Activated CD8-positive, alpha-beta memory T cell treated with anti-CD3 and anti-CD28 coated beads, Interleukin-2, amount 10 ng/mL, durations not matched to agents 7 days and 5 days (primary cell): Measurements from ENCODE around the gene RYR1. TPM values are rescaled to one million over a fixed set of nuclear protein-coding genes. Genes with fewer than 3 reads are reported as not detected.

Source experiments
- ATAC-seq: fragments of 150-1000 bp; cut with Tn5 transposase; one replicate; pipeline ENCODE4 v1.10.0; 2021; ENCODE audit warnings: moderate library complexity
- CTCF ChIA-PET: fragments of 350-600 bp; sonication (Branson Sonifier 250); formaldehyde crosslinking; loops from one replicate; lab custom pipeline; 2021; ENCODE audit warnings: antibody characterized with exemption; lab: Charles Lee
- DNase-seq: peaks from one replicate; pipeline ENCODE4 v3.0.0-alpha.2; 2020
- H3K27ac Mint-ChIP-seq: one replicate; pipeline ENCODE4 v1.8.0; 2021; ENCODE audit warnings: mild to moderate bottlenecking, mixed read lengths
- H3K27me3 Mint-ChIP-seq: one replicate; pipeline ENCODE4 v1.8.0; 2021; ENCODE audit warnings: mixed read lengths
- H3K36me3 Mint-ChIP-seq: one replicate; pipeline ENCODE4 v1.8.0; 2021; ENCODE audit warnings: mild to moderate bottlenecking, mixed read lengths
- H3K4me1 Mint-ChIP-seq: one replicate; pipeline ENCODE4 v1.8.0; 2021; ENCODE audit warnings: mixed read lengths
- H3K4me3 Mint-ChIP-seq: one replicate; pipeline ENCODE4 v1.8.0; 2021; ENCODE audit warnings: mild to moderate bottlenecking, moderate library complexity, mixed read lengths
- H3K9me3 Mint-ChIP-seq: one replicate; pipeline ENCODE4 v1.8.0; 2022; ENCODE audit warnings: low read depth, mixed read lengths
- total RNA-seq, 2 experiments: library from RNA; stranded (reverse); gene quantifications; one replicate each; pipeline ENCODE4 v1.2.3, GENCODE V29; 2021

RYR1 gene
- total RNA-seq, 2 experiments from 2014 or later, result 1.5 to 1.6 TPM

- no peak for ATAC-seq
- DNase-seq, result no peak
- H3K9me3 Mint-ChIP-seq, result no peaks in the 10 kb centered on the region
- peaks cover 24% of the 10 kb centered on the region for H3K4me1 Mint-ChIP-seq
- H3K36me3 Mint-ChIP-seq, result peaks cover 3% of the 10 kb centered on the region
- CTCF ChIA-PET, result interaction anchor here (1.0 to 2.1 kb wide), 2 partner anchors 13 to 16 kb away, joined by 3 to 11 read pairs; partner anchors contain the start of genes FAM98C and PSMD8
- H3K4me3 Mint-ChIP-seq, result no peak overlapping the region
- no peak overlapping the region for H3K27ac Mint-ChIP-seq
- H3K27me3 Mint-ChIP-seq, result peaks cover 50% of the 10 kb centered on the region
Observed at GRCh38 chr19:38389957-38390924, 43.2 kb upstream of the RYR1 start.

- DNase-seq, result no peak
- H3K4me3 Mint-ChIP-seq, result no peak overlapping the region
Observed at GRCh38 chr19:38391911-38392464, 41.5 kb upstream of the RYR1 start.

GRCh38 chr19:38392707-38393308, 40.7 kb upstream of the RYR1 start:
- CTCF ChIA-PET, result interaction anchor here (0.7 to 4.3 kb wide), 2 partner anchors 10 to 489 kb away, joined by 3 to 26 read pairs; partner anchors contain the start of gene FAM98C
- Mint-ChIP-seq H3K27ac (no peak overlapping the region), H3K36me3 (no peaks in the 10 kb centered on the region), H3K4me3 (no peak overlapping the region), H3K4me1 (peaks cover 26% of the 10 kb centered on the region), H3K9me3 (no peaks in the 10 kb centered on the region), H3K27me3 (peaks cover 53% of the 10 kb centered on the region)
- ATAC-seq (no peak), DNase-seq (no peak)

More at GRCh38 chr19:38391911-38392464, 41.5 kb upstream of the RYR1 start:
- ATAC-seq, result no peak
- Mint-ChIP-seq H3K4me1 (peaks cover 32% of the 10 kb centered on the region), H3K27ac (no peak overlapping the region), H3K27me3 (peaks cover 54% of the 10 kb centered on the region), H3K36me3 (peaks cover 3% of the 10 kb centered on the region), H3K9me3 (no peaks in the 10 kb centered on the region)
- CTCF ChIA-PET, result interaction anchor here (4.3 kb wide), 1 partner anchor 11 kb away, joined by 26 read pairs; the partner anchor contains the start of gene FAM98C

- Mint-ChIP-seq H3K27ac (peak overlapping the region; percentile 39), H3K4me3 (peak overlapping the region; percentile 67), H3K27me3 (peaks cover 50% of the 10 kb centered on the region), H3K36me3 (no peaks in the 10 kb centered on the region), H3K9me3 (no peaks in the 10 kb centered on the region), H3K4me1 (peaks cover 19% of the 10 kb centered on the region)
- CTCF ChIA-PET, result interaction anchor here (0.6 to 4.3 kb wide), 5 partner anchors 9 to 240 kb away, joined by 3 to 26 read pairs (median 4); partner anchors contain the start of genes FAM98C and PSMD8
- ATAC-seq (peak; percentile 83), DNase-seq (peak; percentile 89)
Observed at GRCh38 chr19:38394488-38394887, 39.0 kb upstream of the RYR1 start.

- peaks cover 16% of the 10 kb centered on the region for H3K4me1 Mint-ChIP-seq
- H3K27ac Mint-ChIP-seq, result peak overlapping the region; percentile 39
- CTCF ChIA-PET, result interaction anchor here (0.7 to 4.3 kb wide), 6 partner anchors 8 to 161 kb away, joined by 3 to 26 read pairs (median 4); partner anchors contain the start of genes FAM98C and PSMD8
- DNase-seq (peak; percentile 55), ATAC-seq (peak; percentile 82)
- no peaks in the 10 kb centered on the region for H3K36me3 Mint-ChIP-seq
- peak overlapping the region; percentile 67 for H3K4me3 Mint-ChIP-seq
- peaks cover 46% of the 10 kb centered on the region for H3K27me3 Mint-ChIP-seq
- no peaks in the 10 kb centered on the region for H3K9me3 Mint-ChIP-seq
Observed at GRCh38 chr19:38395381-38396114, 37.9 kb upstream of the RYR1 start.

GRCh38 chr19:38399081-38399480, 34.4 kb upstream of the RYR1 start:
- CTCF ChIA-PET, result no interaction called here
- H3K9me3 Mint-ChIP-seq, result no peaks in the 10 kb centered on the region

GRCh38 chr19:38399537-38399936, 34.0 kb upstream of the RYR1 start:
- no peak overlapping the region for H3K27ac Mint-ChIP-seq
- peaks cover 22% of the 10 kb centered on the region for H3K4me1 Mint-ChIP-seq
- H3K4me3 Mint-ChIP-seq, result no peak overlapping the region
- peaks cover 16% of the 10 kb centered on the region for H3K27me3 Mint-ChIP-seq
- DNase-seq, result no peak
- H3K9me3 Mint-ChIP-seq, result no peaks in the 10 kb centered on the region
- CTCF ChIA-PET, result interaction anchor here (1.1 kb wide), 1 partner anchor 222 kb away, joined by 3 read pairs; no protein-coding TSS in a partner anchor
- no peak for ATAC-seq
- H3K36me3 Mint-ChIP-seq, result no peaks in the 10 kb centered on the region

More at GRCh38 chr19:38399081-38399480, 34.4 kb upstream of the RYR1 start:
- DNase-seq, result no peak
- peaks cover 19% of the 10 kb centered on the region for H3K27me3 Mint-ChIP-seq
- H3K4me3 Mint-ChIP-seq, result no peak overlapping the region
- no peak for ATAC-seq
- no peak overlapping the region for H3K27ac Mint-ChIP-seq
- H3K36me3 Mint-ChIP-seq, result no peaks in the 10 kb centered on the region
- peaks cover 23% of the 10 kb centered on the region for H3K4me1 Mint-ChIP-seq

GRCh38 chr19:38400361-38400760, 33.1 kb upstream of the RYR1 start:
- DNase-seq, result no peak
- no peak for ATAC-seq
- Mint-ChIP-seq H3K4me1 (peaks cover 21% of the 10 kb centered on the region), H3K4me3 (no peak overlapping the region), H3K27ac (no peak overlapping the region), H3K27me3 (peaks cover 16% of the 10 kb centered on the region), H3K9me3 (no peaks in the 10 kb centered on the region), H3K36me3 (peaks cover 2% of the 10 kb centered on the region)
- CTCF ChIA-PET, result interaction anchor here (1.1 kb wide), 1 partner anchor 221 kb away, joined by 3 read pairs; no protein-coding TSS in a partner anchor

- no peaks in the 10 kb centered on the region for H3K9me3 Mint-ChIP-seq
- CTCF ChIA-PET, result interaction anchor here (4.5 kb wide), 1 partner anchor 529 kb away, joined by 42 read pairs; the partner anchor contains the start of genes MRPS12 and SARS2
- no peak overlapping the region for H3K27ac Mint-ChIP-seq
- peaks cover 20% of the 10 kb centered on the region for H3K4me1 Mint-ChIP-seq
- peaks cover 4% of the 10 kb centered on the region for H3K36me3 Mint-ChIP-seq
- DNase-seq (no peak), ATAC-seq (no peak)
- H3K27me3 Mint-ChIP-seq, result peaks cover 16% of the 10 kb centered on the region
- no peak overlapping the region for H3K4me3 Mint-ChIP-seq
Observed at GRCh38 chr19:38401148-38401547, 32.3 kb upstream of the RYR1 start.

- Mint-ChIP-seq H3K27me3 (peaks cover 8% of the 10 kb centered on the region), H3K4me3 (peak overlapping the region; percentile 77), H3K9me3 (no peaks in the 10 kb centered on the region), H3K4me1 (peaks cover 13% of the 10 kb centered on the region), H3K36me3 (peaks cover 12% of the 10 kb centered on the region), H3K27ac (peak overlapping the region; percentile 90)
- CTCF ChIA-PET, result interaction anchor here (0.5 to 4.5 kb wide), 74 partner anchors 9 to 1043 kb away, joined by 3 to 57 read pairs (median 4); partner anchors contain the start of genes ACTN4, CATSPERG, ECH1 and EIF3K
- DNase-seq (no peak), ATAC-seq (no peak)
Observed at GRCh38 chr19:38402623-38402966, 30.9 kb upstream of the RYR1 start.

GRCh38 chr19:38402967-38403674, 30.4 kb upstream of the RYR1 start, which contains the start of gene FAM98C:
FAM98C (plus strand) TSS chr19:38403093; CDS start chr19:38403154, 61 bp downstream.
- no peaks in the 10 kb centered on the region for H3K9me3 Mint-ChIP-seq
- peak within 1 kb of the TSS; percentile 77 for H3K4me3 Mint-ChIP-seq
- H3K27me3 Mint-ChIP-seq, result peaks cover 8% of the 10 kb centered on the region
- DNase-seq, result peak; percentile 98
- CTCF ChIA-PET, result interaction anchor here (0.6 to 4.5 kb wide), 76 partner anchors 10 to 1042 kb away, joined by 3 to 57 read pairs (median 4); partner anchors contain the start of genes ACTN4, CATSPERG, ECH1 and EIF3K
- peak; percentile 98 for ATAC-seq
- peak within 1 kb of the TSS; percentile 90 for H3K27ac Mint-ChIP-seq
- H3K4me1 Mint-ChIP-seq, result peaks cover 13% of the 10 kb centered on the region
- peaks cover 14% of the 10 kb centered on the region for H3K36me3 Mint-ChIP-seq
